ENCODE results near the gene CDKN2B-AS1. TPM values are rescaled to one million over a fixed set of nuclear protein-coding genes. Genes with fewer than 3 reads are reported as not detected.

CDKN2B-AS1 gene
- total RNA-seq, 1 experiment from 2014 or later, result not detected

DNA sequence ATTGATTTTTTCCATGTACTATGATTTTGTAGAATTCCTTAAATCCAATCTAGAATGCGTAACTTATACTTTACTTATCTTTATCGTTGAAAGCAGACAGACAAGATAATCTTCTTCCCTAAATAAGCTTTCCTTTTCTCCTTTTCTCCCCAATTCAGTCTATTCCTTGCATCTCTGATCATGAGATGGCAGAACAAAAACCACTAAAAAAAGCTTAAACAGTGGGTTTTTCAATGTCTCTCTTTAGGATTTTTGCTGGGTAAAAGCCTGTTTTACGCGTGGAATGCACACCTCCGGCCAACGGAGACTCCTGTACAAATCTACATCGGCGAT is 13.8 kb downstream of the CDKN2B-AS1 start:
- Histone ChIP-seq H2AK5ac (ENCODE audit: insufficient read length, low read length) (no peak overlapping the region), H2BK120ac (ENCODE audit: low read depth, low read length, poor library complexity, severe bottlenecking) (no peak overlapping the region), H3K14ac (ENCODE audit: insufficient read depth, low read length) (no peak overlapping the region), H3K23ac (ENCODE audit: insufficient read length, low read depth, low read length) (no peak overlapping the region), H3K4ac (ENCODE audit: low read depth, low read length) (no peak overlapping the region), H3K23me2 (ENCODE audit: insufficient read length, low read depth, low read length, poor library complexity, severe bottlenecking) (peaks cover 15% of the 10 kb centered on the region), H2BK20ac (ENCODE audit: low read depth, low read length, poor library complexity, severe bottlenecking) (no peak overlapping the region), H3K27me3 (ENCODE audit: insufficient read depth, low read length) (peaks cover 30% of the 10 kb centered on the region; the same call in 1 of the 2 replicates), H3K56ac (ENCODE audit: insufficient read length, low read depth, low read length) (no peak overlapping the region), H3K9ac (ENCODE audit: extremely low read depth, insufficient read length, low read length) (no peak overlapping the region), H3K27ac (ENCODE audit: insufficient read length, low read depth, low read length) (no peak overlapping the region), H3K79me2 (ENCODE audit: insufficient read depth, low read length) (no peaks in the 10 kb centered on the region), H3K9me3 (ENCODE audit: control insufficient read depth, low read depth, low read length) (no peaks in the 10 kb centered on the region), H4K20me1 (ENCODE audit: control insufficient read depth, insufficient read depth, insufficient read length) (no peaks in the 10 kb centered on the region), H4K5ac (ENCODE audit: insufficient read length, low read depth, low read length) (no peak overlapping the region), H4K8ac (replicated peaks; ENCODE audit: insufficient read length, low read depth, low read length) (no peak overlapping the region), H2BK15ac (ENCODE audit: low read depth, low read length) (no peak overlapping the region), H2AFZ (ENCODE audit: low read length) (no peak overlapping the region), H3K4me1 (ENCODE audit: insufficient read depth, low read length) (no peaks in the 10 kb centered on the region), H2BK12ac (ENCODE audit: insufficient read length, low read depth, low read length) (no peak overlapping the region), H2BK5ac (ENCODE audit: insufficient read length, low read length) (no peak overlapping the region), H3K79me1 (ENCODE audit: insufficient read depth, low read depth, low read length, poor library complexity, severe bottlenecking) (no peaks in the 10 kb centered on the region), H3T11ph (ENCODE audit: low read length) (no peak overlapping the region), H3K4me2 (ENCODE audit: insufficient read depth, insufficient read length, low read length) (peak overlapping the region; percentile 95), H3K18ac (ENCODE audit: insufficient read length, low read depth, low read length) (no peak overlapping the region), H4K91ac (ENCODE audit: insufficient read length, low read depth, low read length) (no peak overlapping the region)
- TF ChIP-seq, protein P1, sequence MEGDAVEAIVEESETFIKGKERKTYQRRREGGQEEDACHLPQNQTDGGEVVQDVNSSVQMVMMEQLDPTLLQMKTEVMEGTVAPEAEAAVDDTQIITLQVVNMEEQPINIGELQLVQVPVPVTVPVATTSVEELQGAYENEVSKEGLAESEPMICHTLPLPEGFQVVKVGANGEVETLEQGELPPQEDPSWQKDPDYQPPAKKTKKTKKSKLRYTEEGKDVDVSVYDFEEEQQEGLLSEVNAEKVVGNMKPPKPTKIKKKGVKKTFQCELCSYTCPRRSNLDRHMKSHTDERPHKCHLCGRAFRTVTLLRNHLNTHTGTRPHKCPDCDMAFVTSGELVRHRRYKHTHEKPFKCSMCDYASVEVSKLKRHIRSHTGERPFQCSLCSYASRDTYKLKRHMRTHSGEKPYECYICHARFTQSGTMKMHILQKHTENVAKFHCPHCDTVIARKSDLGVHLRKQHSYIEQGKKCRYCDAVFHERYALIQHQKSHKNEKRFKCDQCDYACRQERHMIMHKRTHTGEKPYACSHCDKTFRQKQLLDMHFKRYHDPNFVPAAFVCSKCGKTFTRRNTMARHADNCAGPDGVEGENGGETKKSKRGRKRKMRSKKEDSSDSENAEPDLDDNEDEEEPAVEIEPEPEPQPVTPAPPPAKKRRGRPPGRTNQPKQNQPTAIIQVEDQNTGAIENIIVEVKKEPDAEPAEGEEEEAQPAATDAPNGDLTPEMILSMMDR (conservative IDR thresholded peaks at IDR 0.05), result no peak
- H3K4me3 Mint-ChIP-seq, result peak overlapping the region; percentile 76 to 91; a peak in 3 of 5 replicates
- H3K36me3 Mint-ChIP-seq (ENCODE audit: insufficient read depth in 1 of 3, low read depth in 3 of 3), result no peaks in the 10 kb centered on the region; a peak in 2 of 7 replicates
- no peaks in the 10 kb centered on the region; a peak in 2 of 5 replicates for H3K9me3 Mint-ChIP-seq
- H3K4me1 Mint-ChIP-seq, result peaks cover 14 to 23% of the 10 kb centered on the region in 2 experiments
- no CpG with 5 or more reads among the region's 8 CpGs for WGBS (ENCODE audit: extremely low coverage, insufficient read length, low lambda C conversion rate)
- H3K27me3 Mint-ChIP-seq (ENCODE audit: low read depth), result peaks cover 85% of the 10 kb centered on the region
- no peak for DNase-seq
- H3K27ac Mint-ChIP-seq, result no peak overlapping the region

Data from H9 (cell line).